Thymus (tissue), 11 donors: Measurements from ENCODE around the gene ATP1B1. TPM values are rescaled to one million over a fixed set of nuclear protein-coding genes. Genes with fewer than 3 reads are reported as not detected.
"Not testable (repeated sequence)": the region's sequence is repeated elsewhere in the genome, so short reads cannot be mapped to it uniquely, and the experiment has no call there.

Experiments used
- DNase-seq, 9 donors: peaks; one replicate each; pipeline ENCODE4 v3.0.0-alpha.2; 2013; ENCODE audit warnings: low spot score in 9 of 9, low read depth in 6 of 9, missing footprints in 1 of 9
- H3K27ac ChIP-seq, 2 donors: one replicate each; pipeline ENCODE4 v1.5.1; 2013; ENCODE audit warnings: control low read depth in 1 of 2, low read depth in 1 of 2, low read length in 1 of 2, mild to moderate bottlenecking in 1 of 2, moderate library complexity in 1 of 2
- H3K27me3 ChIP-seq, 2 donors: one replicate each; pipeline ENCODE4 v1.5.1; 2013; ENCODE audit warnings: low read length in 1 of 2; ENCODE audit not compliant: control insufficient read depth in 2 of 2, insufficient read depth in 1 of 2
- H3K36me3 ChIP-seq, 2 donors: one replicate each; pipeline ENCODE4 v1.5.1; 2013; ENCODE audit warnings: low read length in 1 of 2, mild to moderate bottlenecking in 1 of 2, moderate library complexity in 1 of 2; ENCODE audit not compliant: control insufficient read depth in 2 of 2, insufficient read depth in 2 of 2
- H3K4me1 ChIP-seq, 2 donors: one replicate each; pipeline ENCODE4 v1.5.1; 2013; ENCODE audit warnings: low read length in 2 of 2; ENCODE audit not compliant: control insufficient read depth in 2 of 2, insufficient read depth in 2 of 2
- H3K4me3 ChIP-seq, 2 donors: one replicate each; pipeline ENCODE4 v1.5.1; 2013; ENCODE audit warnings: low read length in 2 of 2, control low read depth in 1 of 2, mild to moderate bottlenecking in 1 of 2
- H3K9me3 ChIP-seq, 2 donors: one replicate each; pipeline ENCODE4 v1.5.1; 2013; ENCODE audit warnings: low read length in 1 of 2, mild to moderate bottlenecking in 1 of 2; ENCODE audit not compliant: control insufficient read depth in 2 of 2, insufficient read depth in 1 of 2
- WGBS: extraction: QIAGEN DNeasy Blood & Tissue Kit; methylation state at CpG from one replicate; pipeline ENCODE4 v1.1.7; 2013; 5-methylcytosine and 5-hydroxymethylcytosine counted together
- polyA plus RNA-seq: library from polyadenylated mRNA; stranded (reverse); fragments of 200-250 nt; gene quantifications from one replicate; pipeline ENCODE4 v1.2.3, GENCODE V29; 2013
- total RNA-seq: library from RNA; stranded (reverse); fragments of 120-200 nt; gene quantifications from one replicate; pipeline ENCODE4 v1.2.4, GENCODE V29; 2013
- donor health status: healthy.

ATP1B1 gene
- total and polyA plus RNA-seq, 2 donors: 10.7 to 41.8 TPM

GRCh38 chr1:169118227-169118626 lies 11.7 kb downstream of the ATP1B1 start:
- Histone ChIP-seq H3K36me3 (peaks cover 0 to 7% of the 10 kb centered on the region in 2 donors), H3K4me1 (no peaks in the 10 kb centered on the region), H3K4me3 (no peak overlapping the region), H3K27ac (no peak overlapping the region), H3K27me3 (no peaks in the 10 kb centered on the region), H3K9me3 (no peaks in the 10 kb centered on the region)
- no peak for DNase-seq
- 97% methylated on average over 4 of the region's 4 CpGs for WGBS

- Histone ChIP-seq H3K27ac (no peak overlapping the region), H3K36me3 (peaks cover 0 to 7% of the 10 kb centered on the region in 2 donors), H3K4me1 (no peaks in the 10 kb centered on the region), H3K9me3 (no peaks in the 10 kb centered on the region), H3K4me3 (no peak overlapping the region), H3K27me3 (no peaks in the 10 kb centered on the region)
- 95% methylated on average over 5 of the region's 5 CpGs for WGBS
- DNase-seq: no peak
These were observed 12.9 kb downstream of the ATP1B1 start for GRCh38 chr1:169119405-169119804.

GRCh38 chr1:169120066-169120465 lies 13.6 kb downstream of the ATP1B1 start:
- H3K36me3 ChIP-seq: peaks cover 0 to 7% of the 10 kb centered on the region in 2 donors
- no peaks in the 10 kb centered on the region for H3K27me3 ChIP-seq
- 98% methylated on average over 5 of the region's 5 CpGs for WGBS
- H3K4me3 ChIP-seq: no peak overlapping the region
- no peak overlapping the region for H3K27ac ChIP-seq
- DNase-seq: no peak
- H3K4me1 ChIP-seq: no peaks in the 10 kb centered on the region
- no peaks in the 10 kb centered on the region for H3K9me3 ChIP-seq

GRCh38 chr1:169121146-169121923 lies 14.8 kb downstream of the ATP1B1 start:
- 97% methylated on average over 6 of the region's 6 CpGs for WGBS
- Histone ChIP-seq H3K4me1 (no peaks in the 10 kb centered on the region), H3K36me3 (peaks cover 0 to 1% of the 10 kb centered on the region in 2 donors), H3K9me3 (no peaks in the 10 kb centered on the region), H3K4me3 (no peak overlapping the region), H3K27ac (no peak overlapping the region), H3K27me3 (no peaks in the 10 kb centered on the region)
- no peak for DNase-seq

- H3K36me3 ChIP-seq: no peaks in the 10 kb centered on the region
- H3K9me3 ChIP-seq: no peaks in the 10 kb centered on the region
- DNase-seq: no peak
- H3K4me1 ChIP-seq: no peaks in the 10 kb centered on the region
- no peaks in the 10 kb centered on the region for H3K27me3 ChIP-seq
- WGBS: 94% methylated on average over 6 of the region's 6 CpGs
- H3K27ac ChIP-seq: no peak overlapping the region
- no peak overlapping the region for H3K4me3 ChIP-seq
These were observed 16.5 kb downstream of the ATP1B1 start for GRCh38 chr1:169122976-169123375.

GRCh38 chr1:169124459-169124858 lies 18.0 kb downstream of the ATP1B1 start:
- Histone ChIP-seq H3K27me3 (no peaks in the 10 kb centered on the region), H3K4me3 (no peak overlapping the region), H3K4me1 (no peaks in the 10 kb centered on the region), H3K9me3 (no peaks in the 10 kb centered on the region), H3K36me3 (no peaks in the 10 kb centered on the region), H3K27ac (no peak overlapping the region)
- DNase-seq: no peak
- 96% methylated on average over 2 of the region's 2 CpGs for WGBS

- WGBS: 98% methylated on average over 6 of the region's 6 CpGs
- not testable (repeated sequence) for H3K27ac ChIP-seq
These were observed 19.1 kb downstream of the ATP1B1 start for GRCh38 chr1:169125597-169125996.

GRCh38 chr1:169126335-169126734 lies 19.8 kb downstream of the ATP1B1 start:
- Histone ChIP-seq H3K4me1 (no peaks in the 10 kb centered on the region), H3K4me3 (no peak overlapping the region), H3K9me3 (no peaks in the 10 kb centered on the region), H3K27me3 (no peaks in the 10 kb centered on the region), H3K36me3 (no peaks in the 10 kb centered on the region), H3K27ac (no peak overlapping the region)
- DNase-seq: no peak
- 97% methylated on average over 3 of the region's 3 CpGs for WGBS

More at GRCh38 chr1:169125597-169125996, 19.1 kb downstream of the ATP1B1 start:
- H3K27me3 ChIP-seq, H3K9me3 ChIP-seq, H3K36me3 ChIP-seq, H3K4me1 ChIP-seq, DNase-seq, H3K4me3 ChIP-seq: not testable (repeated sequence)

GRCh38 chr1:169127305-169127704 lies 20.8 kb downstream of the ATP1B1 start:
- no peaks in the 10 kb centered on the region for H3K9me3 ChIP-seq
- H3K27ac ChIP-seq: no peak overlapping the region
- no peak for DNase-seq
- no peaks in the 10 kb centered on the region for H3K4me1 ChIP-seq
- H3K4me3 ChIP-seq: no peak overlapping the region
- 98% methylated on average over 3 of the region's 3 CpGs for WGBS
- H3K36me3 ChIP-seq: no peaks in the 10 kb centered on the region
- H3K27me3 ChIP-seq: no peaks in the 10 kb centered on the region
